Activated naive CD8-positive, alpha-beta T cell treated with anti-CD3 and anti-CD28 coated beads, Interleukin-2, amount 10 ng/mL, durations not matched to agents 7 days and 5 days (primary cell): ENCODE data around the gene PSMD14. TPM values are rescaled to one million over a fixed set of nuclear protein-coding genes. Genes with fewer than 3 reads are reported as not detected.
A peak's percentile ranks its signal among the peaks of the same experiment; 100 is the strongest.

Experiments
- ATAC-seq: fragments of 150-1000 bp; cut with Tn5 transposase; one replicate; pipeline ENCODE4 v1.10.0; 2021; ENCODE audit warnings: low read depth, moderate library complexity
- POLR2A ChIA-PET: fragments of 350-600 bp; sonication (Branson Sonifier 250); formaldehyde crosslinking; loops from one replicate; lab custom pipeline; 2021; ENCODE audit warnings: antibody characterized with exemption; lab: Charles Lee
- DNase-seq: peaks from one replicate; pipeline ENCODE4 v3.0.0; 2021
- H3K27ac Mint-ChIP-seq: one replicate; pipeline ENCODE4 v1.8.0; 2022; ENCODE audit warnings: mild to moderate bottlenecking, mixed read lengths
- H3K27me3 Mint-ChIP-seq: one replicate; pipeline ENCODE4 v1.8.0; 2022; ENCODE audit warnings: mild to moderate bottlenecking, moderate library complexity, mixed read lengths
- H3K36me3 Mint-ChIP-seq: one replicate; pipeline ENCODE4 v1.8.0; 2021; ENCODE audit warnings: mild to moderate bottlenecking, mixed read lengths
- H3K4me1 Mint-ChIP-seq: one replicate; pipeline ENCODE4 v1.8.0; 2021; ENCODE audit warnings: mixed read lengths
- H3K4me3 Mint-ChIP-seq: one replicate; pipeline ENCODE4 v1.8.0; 2022; ENCODE audit warnings: mild to moderate bottlenecking, moderate library complexity, mixed read lengths
- H3K9me3 Mint-ChIP-seq: one replicate; pipeline ENCODE4 v1.8.0; 2021; ENCODE audit warnings: mixed read lengths
- total RNA-seq, 2 experiments: library from RNA; stranded (reverse); gene quantifications; one replicate each; pipeline ENCODE4 v1.2.3, GENCODE V29; 2021

The PSMD14 gene
- total RNA-seq, 2 experiments from 2014 or later, result 46.4 to 48.1 TPM

GRCh38 chr2:161420406-161421074 is 112.3 kb downstream of the PSMD14 start:
- H3K4me1 Mint-ChIP-seq, result peaks cover 51% of the 10 kb centered on the region
- POLR2A ChIA-PET, result no interaction called here
- DNase-seq, result no peak
- H3K9me3 Mint-ChIP-seq, result no peaks in the 10 kb centered on the region
- ATAC-seq, result no peak
- H3K36me3 Mint-ChIP-seq, result peaks cover 2% of the 10 kb centered on the region
- no peak overlapping the region for H3K4me3 Mint-ChIP-seq
- H3K27me3 Mint-ChIP-seq, result peaks cover 91% of the 10 kb centered on the region
- H3K27ac Mint-ChIP-seq, result no peak overlapping the region

GRCh38 chr2:161421686-161422085 is 113.5 kb downstream of the PSMD14 start:
- peaks cover 44% of the 10 kb centered on the region for H3K4me1 Mint-ChIP-seq
- peaks cover 2% of the 10 kb centered on the region for H3K36me3 Mint-ChIP-seq
- no peak overlapping the region for H3K27ac Mint-ChIP-seq
- ATAC-seq, result no peak
- no peak for DNase-seq
- H3K4me3 Mint-ChIP-seq, result no peak overlapping the region
- no peaks in the 10 kb centered on the region for H3K9me3 Mint-ChIP-seq
- POLR2A ChIA-PET, result no interaction called here
- peaks cover 91% of the 10 kb centered on the region for H3K27me3 Mint-ChIP-seq

- Mint-ChIP-seq H3K36me3 (peaks cover 7% of the 10 kb centered on the region), H3K4me3 (peak overlapping the region; percentile 59), H3K27ac (no peak overlapping the region), H3K4me1 (peaks cover 40% of the 10 kb centered on the region), H3K27me3 (peaks cover 88% of the 10 kb centered on the region), H3K9me3 (no peaks in the 10 kb centered on the region)
- POLR2A ChIA-PET, result no interaction called here
- ATAC-seq (no peak), DNase-seq (no peak)
These were observed 114.7 kb downstream of the PSMD14 start for GRCh38 chr2:161422816-161423403.

GRCh38 chr2:161423421-161424393 is 115.5 kb downstream of the PSMD14 start:
- Mint-ChIP-seq H3K36me3 (peaks cover 7% of the 10 kb centered on the region), H3K9me3 (no peaks in the 10 kb centered on the region), H3K4me3 (peak overlapping the region; percentile 59), H3K4me1 (peaks cover 34% of the 10 kb centered on the region), H3K27me3 (peaks cover 87% of the 10 kb centered on the region), H3K27ac (peak overlapping the region; percentile 50)
- DNase-seq (peak; percentile 58), ATAC-seq (peak; percentile 28)
- POLR2A ChIA-PET, result no interaction called here

GRCh38 chr2:161424394-161424769 is 116.2 kb downstream of the PSMD14 start:
- Mint-ChIP-seq H3K36me3 (peaks cover 7% of the 10 kb centered on the region), H3K9me3 (no peaks in the 10 kb centered on the region), H3K27me3 (peaks cover 86% of the 10 kb centered on the region), H3K27ac (peak overlapping the region; percentile 50), H3K4me3 (peak overlapping the region; percentile 57), H3K4me1 (peaks cover 29% of the 10 kb centered on the region)
- POLR2A ChIA-PET, result no interaction called here
- DNase-seq (no peak), ATAC-seq (no peak)

GRCh38 chr2:161424891-161425727 is 116.9 kb downstream of the PSMD14 start:
- ATAC-seq (no peak), DNase-seq (no peak)
- POLR2A ChIA-PET, result interaction anchor here (1.4 kb wide), 1 partner anchor 116 kb away, joined by 3 read pairs; no protein-coding TSS in a partner anchor
- H3K4me3 Mint-ChIP-seq, result no peak overlapping the region
- no peaks in the 10 kb centered on the region for H3K9me3 Mint-ChIP-seq
- H3K4me1 Mint-ChIP-seq, result peaks cover 29% of the 10 kb centered on the region
- H3K27ac Mint-ChIP-seq, result no peak overlapping the region
- peaks cover 85% of the 10 kb centered on the region for H3K27me3 Mint-ChIP-seq
- peaks cover 7% of the 10 kb centered on the region for H3K36me3 Mint-ChIP-seq

- POLR2A ChIA-PET, result interaction anchor here (1.4 kb wide), 1 partner anchor 117 kb away, joined by 3 read pairs; no protein-coding TSS in a partner anchor
- no peaks in the 10 kb centered on the region for H3K9me3 Mint-ChIP-seq
- H3K27ac Mint-ChIP-seq, result peak overlapping the region; percentile 15
- H3K4me3 Mint-ChIP-seq, result no peak overlapping the region
- peaks cover 85% of the 10 kb centered on the region for H3K27me3 Mint-ChIP-seq
- peaks cover 7% of the 10 kb centered on the region for H3K36me3 Mint-ChIP-seq
- ATAC-seq (no peak), DNase-seq (no peak)
- peaks cover 24% of the 10 kb centered on the region for H3K4me1 Mint-ChIP-seq
These were observed 117.7 kb downstream of the PSMD14 start for GRCh38 chr2:161425728-161426454.

- no peak overlapping the region for H3K27ac Mint-ChIP-seq
These were observed 118.3 kb downstream of the PSMD14 start for GRCh38 chr2:161426455-161426921.

GRCh38 chr2:161426922-161427663 is 118.9 kb downstream of the PSMD14 start:
- Mint-ChIP-seq H3K4me3 (peak overlapping the region; percentile 68), H3K4me1 (peaks cover 23% of the 10 kb centered on the region), H3K27ac (no peak overlapping the region), H3K36me3 (peaks cover 7% of the 10 kb centered on the region), H3K27me3 (peaks cover 84% of the 10 kb centered on the region), H3K9me3 (no peaks in the 10 kb centered on the region)
- POLR2A ChIA-PET, result no interaction called here
- ATAC-seq, result peak; percentile 38
- DNase-seq, result peak; percentile 45

More at GRCh38 chr2:161426455-161426921, 118.3 kb downstream of the PSMD14 start:
- Mint-ChIP-seq H3K27me3 (peaks cover 84% of the 10 kb centered on the region), H3K4me3 (peak overlapping the region; percentile 49), H3K4me1 (peaks cover 23% of the 10 kb centered on the region), H3K9me3 (no peaks in the 10 kb centered on the region), H3K36me3 (peaks cover 7% of the 10 kb centered on the region)
- DNase-seq (peak; percentile 28), ATAC-seq (no peak)
- POLR2A ChIA-PET, result no interaction called here

GRCh38 chr2:161427664-161428587 is 119.7 kb downstream of the PSMD14 start:
- no peaks in the 10 kb centered on the region for H3K9me3 Mint-ChIP-seq
- H3K4me3 Mint-ChIP-seq, result peak overlapping the region; percentile 68
- ATAC-seq, result no peak
- POLR2A ChIA-PET, result no interaction called here
- DNase-seq, result peak; percentile 37
- H3K36me3 Mint-ChIP-seq, result peaks cover 7% of the 10 kb centered on the region
- H3K27ac Mint-ChIP-seq, result no peak overlapping the region
- H3K27me3 Mint-ChIP-seq, result peaks cover 84% of the 10 kb centered on the region
- peaks cover 21% of the 10 kb centered on the region for H3K4me1 Mint-ChIP-seq

- no peak for DNase-seq
- Mint-ChIP-seq H3K36me3 (peaks cover 5% of the 10 kb centered on the region), H3K27me3 (peaks cover 89% of the 10 kb centered on the region)
These were observed 122.2 kb downstream of the PSMD14 start for GRCh38 chr2:161430386-161430785.

More at GRCh38 chr2:161430386-161430785, 122.2 kb downstream of the PSMD14 start:
- Mint-ChIP-seq H3K9me3 (no peaks in the 10 kb centered on the region), H3K4me1 (peaks cover 11% of the 10 kb centered on the region), H3K27ac (no peak overlapping the region), H3K4me3 (no peak overlapping the region)
- POLR2A ChIA-PET, result no interaction called here
- ATAC-seq, result no peak
